ENCODE measurements around the gene FARP1.
"Not testable (repeated sequence)": the region's sequence is repeated elsewhere in the genome, so short reads cannot be mapped to it uniquely, and the experiment has no call there.

The FARP1 gene

DNA sequence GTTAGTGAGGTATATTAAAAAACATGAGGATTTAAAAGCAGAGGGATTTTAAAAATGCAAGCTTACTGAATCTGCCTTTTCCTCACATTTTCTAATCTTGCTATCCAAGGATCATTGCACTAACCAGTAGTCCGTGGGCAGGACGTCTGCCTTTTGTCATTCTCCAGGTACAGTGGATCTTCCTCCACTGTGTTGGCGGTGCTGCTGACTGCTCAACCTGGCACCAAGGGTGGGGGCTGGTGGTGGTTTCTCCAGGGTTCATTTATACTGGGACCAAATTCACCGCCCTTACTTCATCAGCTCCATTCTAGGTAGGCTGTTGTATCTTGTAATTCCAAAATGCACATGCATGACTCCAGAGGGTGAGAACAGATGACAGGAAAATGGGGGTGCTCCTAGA lies 264.7 kb downstream of the FARP1 start:
- TF ChIP-seq, protein P1, sequence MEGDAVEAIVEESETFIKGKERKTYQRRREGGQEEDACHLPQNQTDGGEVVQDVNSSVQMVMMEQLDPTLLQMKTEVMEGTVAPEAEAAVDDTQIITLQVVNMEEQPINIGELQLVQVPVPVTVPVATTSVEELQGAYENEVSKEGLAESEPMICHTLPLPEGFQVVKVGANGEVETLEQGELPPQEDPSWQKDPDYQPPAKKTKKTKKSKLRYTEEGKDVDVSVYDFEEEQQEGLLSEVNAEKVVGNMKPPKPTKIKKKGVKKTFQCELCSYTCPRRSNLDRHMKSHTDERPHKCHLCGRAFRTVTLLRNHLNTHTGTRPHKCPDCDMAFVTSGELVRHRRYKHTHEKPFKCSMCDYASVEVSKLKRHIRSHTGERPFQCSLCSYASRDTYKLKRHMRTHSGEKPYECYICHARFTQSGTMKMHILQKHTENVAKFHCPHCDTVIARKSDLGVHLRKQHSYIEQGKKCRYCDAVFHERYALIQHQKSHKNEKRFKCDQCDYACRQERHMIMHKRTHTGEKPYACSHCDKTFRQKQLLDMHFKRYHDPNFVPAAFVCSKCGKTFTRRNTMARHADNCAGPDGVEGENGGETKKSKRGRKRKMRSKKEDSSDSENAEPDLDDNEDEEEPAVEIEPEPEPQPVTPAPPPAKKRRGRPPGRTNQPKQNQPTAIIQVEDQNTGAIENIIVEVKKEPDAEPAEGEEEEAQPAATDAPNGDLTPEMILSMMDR (IDR thresholded peaks at IDR 0.05; ENCODE audit: low read depth, low read length): no peak

DNA sequence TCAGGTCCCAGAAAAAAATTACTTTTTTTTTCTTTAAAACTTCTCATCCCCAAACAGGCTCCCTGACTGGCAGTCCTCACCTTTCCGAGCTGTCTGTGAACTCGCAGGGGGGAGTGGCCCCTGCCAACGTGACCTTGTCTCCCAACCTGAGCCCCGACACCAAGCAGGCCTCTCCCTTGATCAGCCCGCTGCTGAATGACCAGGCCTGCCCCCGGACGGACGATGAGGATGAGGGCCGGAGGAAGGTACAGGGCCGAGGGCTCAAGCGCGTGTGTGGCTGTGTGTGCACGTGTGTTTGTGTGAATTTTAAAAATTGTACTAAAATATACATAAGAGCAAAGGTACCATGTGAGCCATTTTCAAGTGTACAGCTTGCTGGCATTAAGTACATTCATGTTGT lies 266.4 kb downstream of the FARP1 start:
- DNase-seq (ENCODE audit: low read depth in 2 of 2): no peak
- H3K4me3 ChIP-seq (replicated peaks in 1 of 2; ENCODE audit: low read depth in 2 of 2, low read length in 2 of 2): no peak overlapping the region
- TF ChIP-seq, protein P1 (IDR thresholded peaks at IDR 0.05; ENCODE audit: low read depth, low read length): no peak

More for the DNA sequence above, 264.7 kb downstream of the FARP1 start:
- H3K4me3 ChIP-seq (replicated peaks in 1 of 2; ENCODE audit: low read depth in 2 of 2, low read length in 2 of 2): no peak overlapping the region
- no peak for DNase-seq (ENCODE audit: low read depth in 2 of 2)

DNA sequence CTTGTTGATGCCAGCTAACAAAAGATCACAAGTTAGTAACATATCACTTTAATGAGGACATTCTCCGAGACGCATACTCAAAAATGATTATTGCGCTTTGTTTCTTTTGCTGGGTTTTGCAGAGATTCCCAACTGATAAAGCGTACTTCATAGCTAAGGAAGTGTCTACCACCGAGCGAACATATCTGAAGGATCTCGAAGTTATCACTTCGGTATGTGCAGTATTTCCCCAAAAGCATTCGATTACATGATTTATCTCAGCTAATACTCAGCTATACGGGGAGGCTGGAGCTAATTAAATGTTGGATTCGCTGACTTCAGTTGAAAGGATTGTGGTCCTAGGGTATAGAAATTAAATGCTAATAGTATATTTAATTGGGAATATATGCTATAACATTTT lies 267.7 kb downstream of the FARP1 start:
- no peak overlapping the region for H3K4me3 ChIP-seq (replicated peaks in 1 of 2; ENCODE audit: low read depth in 2 of 2, low read length in 2 of 2)
- TF ChIP-seq, protein P1 (IDR thresholded peaks at IDR 0.05; ENCODE audit: low read depth, low read length): no peak
- DNase-seq (ENCODE audit: low read depth in 2 of 2): no peak

- TF ChIP-seq, protein P1 (IDR thresholded peaks at IDR 0.05; ENCODE audit: low read depth, low read length): no peak
- no peak for DNase-seq (ENCODE audit: low read depth in 2 of 2)
- H3K4me3 ChIP-seq (replicated peaks in 1 of 2; ENCODE audit: low read depth in 2 of 2, low read length in 2 of 2): no peak overlapping the region
Observed at GRCh38 chr13:98411013-98411412, 268.1 kb downstream of the FARP1 start.

DNA sequence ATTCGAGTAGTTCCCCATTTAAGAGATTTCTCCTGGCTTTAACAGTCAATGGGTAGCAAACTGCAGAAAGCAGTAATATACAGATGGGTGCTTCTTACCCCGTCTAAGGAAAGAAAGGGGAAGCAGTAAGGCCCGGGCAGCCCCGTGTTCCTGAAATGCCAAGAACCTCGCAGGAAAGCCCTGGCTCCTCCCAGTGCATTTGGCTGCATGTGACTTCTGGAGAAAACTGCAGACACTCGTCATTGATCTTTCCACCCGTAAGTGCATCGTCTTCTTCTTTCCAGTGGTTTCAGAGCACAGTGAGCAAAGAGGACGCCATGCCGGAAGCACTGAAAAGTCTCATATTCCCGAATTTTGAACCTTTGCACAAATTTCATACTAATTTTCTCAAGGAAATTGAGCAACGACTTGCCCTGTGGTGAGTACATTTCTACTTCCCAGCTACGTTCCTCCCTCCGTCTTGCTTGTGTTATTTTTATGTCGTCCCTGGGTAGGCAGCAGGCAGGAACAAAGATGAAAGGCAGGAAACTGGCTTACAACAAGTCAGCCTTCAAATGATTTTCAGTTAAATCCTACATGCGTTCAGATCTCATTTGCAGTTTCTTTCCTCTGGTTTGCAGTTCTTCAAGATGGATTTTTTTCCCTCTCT lies 268.8 kb downstream of the FARP1 start:
- no peak overlapping the region for H3K4me3 ChIP-seq (replicated peaks in 1 of 2; ENCODE audit: low read depth in 2 of 2, low read length in 2 of 2)
- TF ChIP-seq, protein P1 (IDR thresholded peaks at IDR 0.05; ENCODE audit: low read depth, low read length): no peak
- DNase-seq (ENCODE audit: low read depth in 2 of 2): no peak

GRCh38 chr13:98413278-98413677 lies 270.4 kb downstream of the FARP1 start:
- not testable (repeated sequence) for H3K4me3 ChIP-seq (replicated peaks in 1 of 2; ENCODE audit: low read depth in 2 of 2, low read length in 2 of 2); DNase-seq (ENCODE audit: low read depth in 2 of 2)

GRCh38 chr13:98413796-98414195 lies 270.9 kb downstream of the FARP1 start:
- DNase-seq (ENCODE audit: low read depth in 2 of 2): no peak
- H3K4me3 ChIP-seq (replicated peaks in 1 of 2; ENCODE audit: low read depth in 2 of 2, low read length in 2 of 2): no peak overlapping the region
- TF ChIP-seq, protein P1 (IDR thresholded peaks at IDR 0.05; ENCODE audit: low read depth, low read length): no peak
